ENCODE data around the gene TGFB1.
"Not testable (repeated sequence)": the region's sequence is repeated elsewhere in the genome, so short reads cannot be mapped to it uniquely, and the experiment has no call there.

The TGFB1 gene

DNA sequence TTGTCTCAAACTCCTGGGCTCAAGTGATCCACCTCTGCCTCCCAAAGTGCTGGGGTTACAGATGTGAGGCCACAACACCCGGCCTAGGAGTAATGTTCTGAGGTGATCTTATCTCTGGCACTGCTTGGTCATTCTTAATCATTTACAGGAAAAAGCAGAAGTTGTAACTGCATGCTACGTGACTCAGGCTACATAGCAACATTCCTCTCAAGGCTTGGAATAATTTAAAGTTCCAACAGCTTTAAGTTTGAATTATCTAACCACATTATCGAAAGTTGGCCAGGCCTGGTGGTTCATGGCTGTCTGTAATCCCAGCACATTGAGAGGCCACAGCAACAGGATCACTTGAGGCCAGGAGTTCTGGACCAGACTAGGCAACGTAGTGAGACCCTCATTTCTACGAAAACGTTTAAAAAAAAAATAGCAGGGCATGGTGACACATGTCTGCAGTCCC is 14.2 kb upstream of the TGFB1 start:
- no peak for DNase-seq

GRCh38 chr19:41366089-41366488 is 12.4 kb upstream of the TGFB1 start:
- DNase-seq = no peak

GRCh38 chr19:41364524-41365391 is 11.0 kb upstream of the TGFB1 start:
- DNase-seq = no peak

DNA sequence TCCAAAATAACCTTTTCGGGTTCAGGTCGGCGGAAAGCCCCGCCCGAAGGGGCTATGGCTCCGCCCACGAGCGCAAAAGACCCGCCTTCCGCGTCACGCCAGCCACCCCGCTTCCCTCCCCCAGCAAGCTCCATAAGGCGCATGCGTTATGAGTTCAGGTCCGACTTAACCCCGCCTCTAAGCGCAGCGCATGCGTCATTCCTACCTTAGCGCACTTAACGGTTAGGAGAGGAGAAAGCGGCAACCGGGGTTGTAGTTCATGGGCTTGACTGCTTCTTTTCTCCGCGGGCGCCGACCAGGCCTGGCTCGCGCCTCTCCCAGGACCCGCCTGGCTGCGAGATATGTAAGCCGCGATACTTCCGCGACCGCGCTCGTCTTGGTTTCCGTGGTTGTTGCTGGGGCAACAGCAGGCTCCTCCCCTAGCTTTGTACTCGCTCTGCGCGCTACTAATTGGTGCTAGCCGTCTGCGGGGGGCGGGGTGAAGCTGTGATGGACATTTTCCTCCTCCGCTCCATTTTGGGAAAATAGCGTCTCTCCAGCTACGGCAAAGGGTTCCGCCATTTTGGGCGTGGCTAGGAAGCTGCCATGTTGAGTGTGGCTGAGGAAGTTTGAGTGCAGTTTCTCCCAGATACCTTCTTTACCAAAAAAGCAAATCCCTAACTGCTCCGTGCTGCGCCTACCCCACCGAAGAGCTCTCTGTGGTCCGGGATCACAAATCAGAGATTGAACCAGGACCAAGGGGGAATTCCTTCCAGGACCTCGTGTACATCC is 10.2 kb upstream of the TGFB1 start, which contains the start of gene B9D2:
B9D2 (minus strand) TSS at position 397 of the 771 bp plus-strand sequence. CDS start 630 bp downstream, outside the sequence.
- DNase-seq = peak; percentile 98

- no peak for DNase-seq
These were observed 9.6 kb upstream of the TGFB1 start for GRCh38 chr19:41363371-41363752.

DNA sequence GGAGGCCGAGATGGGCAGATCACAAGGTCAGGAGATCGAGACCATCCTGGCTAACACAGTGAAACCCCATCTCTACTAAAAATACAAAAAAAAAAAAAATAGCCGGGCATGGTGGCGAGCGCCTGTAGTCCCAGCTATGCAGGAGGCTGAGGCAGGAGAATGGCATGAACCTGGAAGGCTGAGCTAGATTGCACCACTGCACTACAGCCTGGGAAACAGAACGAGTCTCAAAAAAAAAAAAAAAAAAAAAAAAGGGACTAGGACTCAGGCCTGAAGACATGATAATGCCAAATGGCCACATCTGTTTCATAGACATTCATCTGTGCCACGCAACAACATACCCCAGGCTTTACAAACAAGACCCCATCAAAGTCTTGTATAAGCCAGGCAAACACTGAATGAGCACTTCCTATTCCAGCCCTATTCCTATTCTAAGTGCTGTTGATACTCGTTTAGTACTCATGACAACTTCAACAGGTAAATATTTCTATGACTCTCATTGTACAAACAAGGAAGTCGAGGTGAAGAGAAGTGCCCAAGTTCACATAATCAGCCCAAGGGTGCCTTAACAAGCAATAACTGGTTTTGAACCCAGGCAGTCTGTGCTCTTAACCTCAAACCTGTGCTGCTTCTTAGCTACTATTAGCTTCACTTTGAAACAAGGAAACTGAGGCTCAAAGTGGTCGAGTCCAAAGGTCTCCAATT is 8.6 kb upstream of the TGFB1 start:
- no peak for DNase-seq

DNA sequence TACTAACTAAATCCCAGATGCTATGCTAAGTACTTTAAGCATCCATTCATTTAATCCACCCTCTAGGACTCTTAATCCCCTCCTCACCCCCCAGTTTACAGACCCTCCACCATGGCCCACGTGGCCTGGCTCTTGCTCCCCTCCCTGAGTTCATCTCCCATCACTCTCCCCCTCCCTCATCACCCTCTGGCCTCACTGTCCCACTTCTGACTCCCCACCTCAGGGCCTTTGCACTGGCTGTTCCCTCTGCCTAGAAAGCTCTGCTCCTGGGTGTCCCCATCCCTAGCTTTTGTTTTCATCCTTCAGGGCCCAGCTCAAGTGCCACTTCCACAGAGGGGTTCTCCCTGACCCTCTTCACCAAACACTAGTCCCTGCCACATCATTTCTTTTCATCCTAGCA is 6.0 kb upstream of the TGFB1 start:
- DNase-seq = no peak

- no peak for DNase-seq
These were observed 4.0 kb upstream of the TGFB1 start for GRCh38 chr19:41357746-41358145.

- peak; percentile 44 to 45 for DNase-seq
These were observed 3.4 kb upstream of the TGFB1 start for GRCh38 chr19:41356984-41357739.

GRCh38 chr19:41355802-41356201 is 2.1 kb upstream of the TGFB1 start:
- DNase-seq = no peak

GRCh38 chr19:41355035-41355434 is 1.3 kb upstream of the TGFB1 start:
- DNase-seq = no peak

- DNase-seq = no peak
These were observed 726 bp upstream of the TGFB1 start for GRCh38 chr19:41354343-41354953.

DNA sequence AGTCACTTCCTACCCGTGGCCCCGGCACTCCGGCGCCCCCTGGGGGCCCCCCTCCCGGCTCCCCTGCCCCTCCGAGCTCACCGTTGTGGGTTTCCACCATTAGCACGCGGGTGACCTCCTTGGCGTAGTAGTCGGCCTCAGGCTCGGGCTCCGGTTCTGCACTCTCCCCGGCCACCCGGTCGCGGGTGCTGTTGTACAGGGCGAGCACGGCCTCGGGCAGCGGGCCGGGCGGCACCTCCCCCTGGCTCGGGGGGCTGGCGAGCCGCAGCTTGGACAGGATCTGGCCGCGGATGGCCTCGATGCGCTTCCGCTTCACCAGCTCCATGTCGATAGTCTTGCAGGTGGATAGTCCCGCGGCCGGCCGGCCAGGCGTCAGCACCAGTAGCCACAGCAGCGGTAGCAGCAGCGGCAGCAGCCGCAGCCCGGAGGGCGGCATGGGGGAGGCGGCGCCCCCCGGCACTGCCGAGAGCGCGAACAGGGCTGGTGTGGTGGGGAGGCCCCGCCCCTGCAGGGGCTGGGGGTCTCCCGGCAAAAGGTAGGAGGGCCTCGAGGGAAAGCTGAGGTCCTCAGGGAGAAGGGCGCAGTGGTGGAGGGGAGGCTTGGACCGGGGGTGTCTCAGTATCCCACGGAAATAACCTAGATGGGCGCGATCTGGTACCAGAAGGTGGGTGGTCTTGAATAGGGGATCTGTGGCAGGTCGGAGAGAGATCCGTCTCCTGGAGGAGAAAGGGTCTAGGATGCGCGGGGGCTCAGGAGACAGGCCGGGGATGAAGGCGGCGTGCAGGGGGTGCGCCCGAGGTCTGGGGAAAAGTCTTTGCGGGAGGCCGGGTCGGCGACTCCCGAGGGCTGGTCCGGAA is 885 bp downstream of the TGFB1 start:
- DNase-seq = peak; percentile 72 to 75

DNA sequence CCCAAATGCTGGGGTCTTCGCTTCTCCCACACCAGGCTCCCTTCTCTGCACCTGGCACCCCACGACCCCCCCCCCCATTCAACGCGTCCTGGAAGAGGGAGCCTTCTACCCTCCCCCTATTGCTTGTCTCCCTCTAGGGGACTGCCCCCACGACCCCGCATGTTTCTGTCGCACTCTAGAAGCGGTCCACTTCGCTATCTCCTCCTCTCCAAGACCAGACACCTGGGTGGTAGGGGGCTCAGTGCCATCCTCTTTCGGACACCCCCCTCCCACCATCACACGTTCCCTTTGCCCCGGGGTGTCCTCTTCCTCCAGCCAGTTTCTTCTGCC is 1.5 kb downstream of the TGFB1 start:
- no peak for DNase-seq

DNA sequence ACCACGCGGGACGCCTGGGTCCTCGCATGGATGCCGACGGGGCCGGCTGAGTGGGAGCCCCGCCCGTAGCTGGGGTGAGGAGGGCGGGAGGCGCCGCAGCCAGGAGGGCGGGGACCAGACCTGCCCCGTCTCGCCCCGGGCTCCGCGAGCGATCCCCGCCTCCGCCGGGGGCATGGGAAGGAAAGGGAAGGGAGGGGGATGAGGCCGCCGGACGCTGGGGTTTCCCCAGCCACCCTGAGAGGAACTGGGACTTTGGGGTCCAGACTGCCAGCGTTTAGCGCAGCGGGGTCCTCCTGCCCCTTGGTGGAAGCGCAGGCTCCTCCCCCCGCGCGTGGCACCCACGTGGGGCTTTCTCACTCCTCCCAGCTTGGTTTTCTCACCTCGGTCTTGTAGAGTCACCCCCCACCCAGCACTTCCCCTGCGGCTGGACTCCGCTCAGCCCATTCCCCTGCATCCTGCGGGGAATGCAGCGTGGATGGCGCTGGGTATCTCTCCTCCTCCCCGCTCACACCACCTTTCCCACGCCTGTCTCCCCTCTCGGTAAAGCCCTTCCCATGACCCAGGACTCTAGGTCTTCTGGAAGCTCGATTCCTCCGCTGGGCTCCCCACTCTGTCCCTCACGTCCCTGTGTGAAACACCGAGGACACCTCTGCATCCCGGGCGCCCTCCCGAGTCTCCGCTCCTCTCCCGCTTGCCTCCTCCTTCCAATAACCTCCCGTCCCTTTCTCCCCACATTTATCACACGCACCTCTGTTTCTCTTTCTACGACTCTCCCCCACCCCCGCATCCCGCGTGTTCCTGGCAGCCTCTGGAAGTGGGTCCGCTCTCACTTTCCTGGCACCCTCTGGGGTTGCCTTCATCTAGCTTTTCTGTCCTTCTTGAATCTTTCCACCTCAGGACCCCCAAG is 2.1 kb downstream of the TGFB1 start:
- peak; percentile 80 for DNase-seq

GRCh38 chr19:41350735-41351338 is 2.9 kb downstream of the TGFB1 start:
- no peak for DNase-seq

DNA sequence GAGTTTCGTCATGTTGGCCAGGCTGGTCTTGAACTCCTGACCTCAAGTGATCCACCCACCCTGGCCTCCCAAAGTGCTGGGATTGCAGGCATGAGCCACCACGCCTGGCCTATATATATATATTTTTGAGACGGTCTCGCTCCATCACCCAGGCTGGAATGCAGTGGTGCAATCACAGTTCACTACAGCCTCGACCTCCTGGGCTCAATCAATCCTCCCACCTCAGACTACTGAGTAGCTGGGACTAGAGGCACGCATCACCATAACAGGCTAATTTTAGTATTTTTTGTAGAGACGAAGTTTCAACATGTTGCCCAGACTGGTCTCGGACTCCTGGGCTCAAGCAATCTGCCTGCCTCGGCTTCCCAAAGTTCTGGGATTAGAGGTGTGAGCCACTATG is 6.8 kb downstream of the TGFB1 start:
- not testable (repeated sequence) for DNase-seq

DNA sequence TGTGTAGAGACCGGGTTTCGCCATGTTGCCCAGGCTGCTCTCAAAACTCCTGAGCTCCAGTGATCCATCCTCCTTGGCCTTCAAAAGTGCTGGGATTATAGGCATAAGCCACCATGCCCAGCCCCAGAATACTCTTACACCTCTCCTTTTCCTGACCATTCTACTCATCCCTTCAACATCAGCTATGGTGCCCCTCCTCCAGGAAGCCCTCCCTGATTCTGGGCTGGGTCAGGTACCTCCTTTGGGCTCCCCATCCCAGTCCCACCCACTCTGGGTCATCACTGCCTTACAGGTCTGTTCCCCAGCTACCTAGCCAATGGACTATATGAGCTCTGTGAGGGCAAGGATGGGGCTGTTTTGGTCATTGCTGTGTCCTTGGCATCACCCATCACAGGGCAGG is 9.6 kb downstream of the TGFB1 start:
- no peak for DNase-seq

DNA sequence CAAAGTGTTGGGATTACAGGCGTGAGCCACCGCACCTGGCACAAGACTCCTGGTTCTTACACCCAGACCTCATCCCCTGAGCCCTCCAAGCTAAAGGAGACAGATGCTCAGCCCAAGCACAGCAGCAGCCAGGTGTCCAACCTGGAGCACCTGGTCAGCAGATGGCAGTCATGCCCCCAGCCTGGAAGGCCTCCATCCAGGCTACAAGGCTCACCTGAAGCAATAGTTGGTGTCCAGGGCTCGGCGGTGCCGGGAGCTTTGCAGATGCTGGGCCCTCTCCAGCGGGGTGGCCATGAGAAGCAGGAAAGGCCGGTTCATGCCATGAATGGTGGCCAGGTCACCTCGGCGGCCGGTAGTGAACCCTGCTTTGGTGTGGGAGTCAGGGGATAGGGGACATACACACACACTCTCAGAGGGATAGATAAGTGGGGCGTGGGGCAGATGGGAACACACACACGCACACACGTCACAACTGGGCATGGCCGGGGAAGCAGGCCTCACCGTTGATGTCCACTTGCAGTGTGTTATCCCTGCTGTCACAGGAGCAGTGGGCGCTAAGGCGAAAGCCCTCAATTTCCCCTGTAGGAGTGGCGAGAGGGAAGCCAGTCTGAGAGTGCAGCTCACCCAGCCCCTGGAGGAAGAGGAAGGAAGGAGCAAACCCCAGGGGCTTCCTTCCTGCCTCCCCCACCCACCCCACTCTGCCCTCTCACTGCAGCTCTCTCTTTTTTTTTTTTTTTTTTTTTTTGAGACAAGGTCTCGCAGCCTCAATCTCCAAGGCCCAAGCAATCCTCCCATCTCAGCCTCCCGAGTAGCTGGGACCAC is 11.8 kb downstream of the TGFB1 start:
- DNase-seq = no peak

All from activated CD4-positive, alpha-beta T cell treated with anti-CD3 and anti-CD28 coated beads, Interleukin-2, amount 50 U/mL, for 4 hours (primary cell).